HepG2 (cell line): ENCODE results near the gene SLC25A38. TPM values are rescaled to one million over a fixed set of nuclear protein-coding genes. Genes with fewer than 3 reads are reported as not detected.
A peak's percentile ranks its signal among the peaks of the same experiment; 100 is the strongest.

ENCODE experiments used
- ATAC-seq: fragments of 200-7000 bp; cut with Tn5 transposase; 3 replicates; pipeline ENCODE4 v1.9.1; 2020; ENCODE audit warnings: mild to moderate bottlenecking, moderate library complexity
- BruUV-seq: library from RNA; stranded (reverse); fragments of 400-500 nt; replicated peaks from 2 replicates; lab custom pipeline; 2021; lab: Mats Ljungman, UMichigan
- CTCF ChIA-PET: fragments of 300-600 bp; formaldehyde crosslinking; extraction: SDS; loops from one replicate; lab custom pipeline; 2021; ENCODE audit warnings: low total read pairs, inconsistent platforms, low intra/inter-chr PET ratio; lab: Yijun Ruan, JAX
- POLR2A ChIA-PET: fragments of 350-600 bp; sonication (Branson Sonifier 250); formaldehyde crosslinking; loops from one replicate; lab custom pipeline; 2020; ENCODE audit warnings: antibody characterized with exemption, inconsistent platforms; lab: Yijun Ruan, JAX
- DNase-seq: peaks from one replicate; pipeline ENCODE4 v3.0.0-alpha.2; 2015; ENCODE audit warnings: low spot score
- FAIRE-seq: peaks from 3 replicates; lab custom pipeline; 2011; peaks lifted over from hg19 to GRCh38; lab: Jason Lieb, UNC
- H2AFZ ChIP-seq: one replicate; pipeline ENCODE4 v1.6.1; 2011; ENCODE audit warnings: low read length, inconsistent platforms
- H3K27ac ChIP-seq: fragments of 300-600 bp; 3 replicates; pipeline ENCODE4 v1.8.0; 2011; ENCODE audit warnings: mixed run types, mild to moderate bottlenecking, mixed read lengths, low read length, inconsistent platforms; ENCODE audit not compliant: insufficient read depth; ENCODE audit errors: extremely low read length
- H3K27me3 ChIP-seq, 2 experiments: fragments of 200-600 bp in 1 of 2; 2 replicates in 1 of 2; 3 replicates in 1 of 2; pipeline versions ENCODE4 v1.6.0 to v1.8.0; 2011; ENCODE audit warnings: low read length in 2 of 2, mild to moderate bottlenecking in 2 of 2, moderate library complexity in 2 of 2, inconsistent platforms in 1 of 2; ENCODE audit not compliant: insufficient read depth in 2 of 2, control insufficient read depth in 1 of 2
- H3K36me3 ChIP-seq, 2 experiments: fragments of 200-600 bp in 1 of 2; replicated peaks in 1 of 2; 2 replicates in 1 of 2; 3 replicates in 1 of 2; pipeline versions ENCODE4 v1.5.1 to v1.8.0; 2011; ENCODE audit warnings: low read length in 2 of 2, inconsistent platforms in 1 of 2; ENCODE audit not compliant: insufficient read depth in 2 of 2, control insufficient read depth in 1 of 2
- H3K4me1 ChIP-seq: 2 replicates; pipeline ENCODE4 v1.5.1; 2012; ENCODE audit warnings: low read length, inconsistent platforms; ENCODE audit not compliant: insufficient read depth
- H3K4me2 ChIP-seq: 2 replicates; pipeline ENCODE4 v1.6.0; 2011; ENCODE audit warnings: low read depth, low read length, inconsistent platforms
- H3K4me3 ChIP-seq, 3 experiments: fragments of 200-600 bp in 1 of 3; sonication (generic), shearing (Covaris generic) in 1 of 3; replicated peaks in 1 of 3; 2 replicates each; pipeline ENCODE4 v1.5.1; 2011 to 2016; ENCODE audit warnings: low read length in 3 of 3, inconsistent platforms in 2 of 3, low read depth in 2 of 3, mild to moderate bottlenecking in 2 of 3, control low read depth in 1 of 3, mixed read lengths in 1 of 3; ENCODE audit not compliant: insufficient read depth in 1 of 3
- H3K79me2 ChIP-seq: one replicate; pipeline ENCODE4 v1.6.1; 2011; ENCODE audit warnings: low read length, inconsistent platforms; ENCODE audit not compliant: insufficient read depth
- H3K9ac ChIP-seq: 2 replicates; pipeline ENCODE4 v1.6.0; 2011; ENCODE audit warnings: mild to moderate bottlenecking, low read depth, low read length, inconsistent platforms; ENCODE audit not compliant: insufficient read depth
- H3K9me3 ChIP-seq: 2 replicates; pipeline ENCODE4 v1.5.1; 2012; ENCODE audit warnings: mild to moderate bottlenecking, low read length
- H4K20me1 ChIP-seq: 2 replicates; pipeline ENCODE4 v1.6.0; 2011; ENCODE audit warnings: inconsistent platforms, mild to moderate bottlenecking, low read length, moderate library complexity; ENCODE audit not compliant: insufficient read depth
- KDM3A ChIP-seq: IDR thresholded peaks from 2 replicates; pipeline ENCODE4 v1.6.1; 2018; ENCODE audit warnings: low read depth, missing compliant biosample characterization
- MTERF4 ChIP-seq: sonication (generic); formaldehyde crosslinking; IDR thresholded peaks from 2 replicates; pipeline ENCODE4 v1.8.0; 2023; ENCODE audit warnings: mild to moderate bottlenecking, missing genetic modification reagents
- MXD3 ChIP-seq: IDR thresholded peaks from 2 replicates; pipeline ENCODE4 v1.6.1; 2016; ENCODE audit warnings: mild to moderate bottlenecking, missing biosample characterization, missing genetic modification reagents
- NPAS2 ChIP-seq: sonication (generic); formaldehyde crosslinking; IDR thresholded peaks from 2 replicates; pipeline ENCODE4 v1.8.0; 2022; ENCODE audit warnings: mild to moderate bottlenecking, missing genetic modification reagents, borderline replicate concordance
- POGZ ChIP-seq: sonication (generic); formaldehyde crosslinking; IDR thresholded peaks from 2 replicates; pipeline ENCODE4 v1.4.0; 2020; ENCODE audit warnings: mild to moderate bottlenecking, missing genetic modification reagents
- SMYD3 ChIP-seq: sonication (generic); formaldehyde crosslinking; IDR thresholded peaks from 2 replicates; pipeline ENCODE4 v1.8.1; 2023; ENCODE audit warnings: mild to moderate bottlenecking, missing genetic modification reagents
- SRSF9 ChIP-seq: fragments of 200-400 bp; formaldehyde crosslinking; IDR thresholded peaks from 2 replicates; pipeline ENCODE4 v1.6.1; 2018; ENCODE audit warnings: borderline replicate concordance, mild to moderate bottlenecking, low read depth, low read length; ENCODE audit not compliant: insufficient read depth, poor library complexity, severe bottlenecking
- TCF7 ChIP-seq: sonication (generic); IDR thresholded peaks from 2 replicates; pipeline ENCODE4 v1.6.1; 2016; ENCODE audit warnings: antibody characterized with exemption, low read depth
- TCF7L2 ChIP-seq: IDR thresholded peaks from 2 replicates; pipeline ENCODE4 v1.6.1; 2011; ENCODE audit warnings: mild to moderate bottlenecking, low read depth, low read length, moderate library complexity
- ZNF10 ChIP-seq: sonication (generic); formaldehyde crosslinking; IDR thresholded peaks from 2 replicates; pipeline ENCODE4 v1.4.0; 2020; ENCODE audit warnings: mild to moderate bottlenecking, low read depth, missing genetic modification reagents, borderline replicate concordance
- ZNF282 ChIP-seq: fragments of 450-650 bp; IDR thresholded peaks from 2 replicates; pipeline ENCODE4 v1.6.1; 2018; ENCODE audit not compliant: partially characterized antibody
- ZNF44 ChIP-seq: sonication (generic); formaldehyde crosslinking; IDR thresholded peaks from 2 replicates; pipeline ENCODE4 v1.5.1; 2020; ENCODE audit warnings: mild to moderate bottlenecking, missing genetic modification reagents
- WGBS: methylation state at CpG from one replicate; pipeline ENCODE4 v1.1.6; 2017; ENCODE audit warnings: low lambda C conversion rate; 5-methylcytosine and 5-hydroxymethylcytosine counted together
- in situ Hi-C: cut with HindIII; loops from 2 replicates; pipeline ENCODE4 v1.10.0; 2017; ENCODE audit warnings: low pct_unique_long_range_greater_than_20kb; ENCODE audit not compliant: extremely low pct_ligation_motif_present
- intact Hi-C: fragments of 100-400 bp; cut with micrococcal nuclease; formaldehyde crosslinking; loops from one replicate; pipeline ENCODE4 v1.10.0; 2022; ENCODE audit not compliant: unreplicated experiment
- polyA plus RNA-seq, 8 experiments: library from polyadenylated mRNA; depleted of rRNA in 3 of 8; stranded (reverse) in 7 of 8; unstranded in 1 of 8; fragments of >200 nt; fragmentation: Illumina TruSeq in 4 of 8; extraction: Trizol in 4 of 8; gene quantifications; 2 replicates each; pipeline versions ENCODE4 v1.2.1 to v1.2.3, GENCODE V29; 2011 to 2016; ENCODE audit warnings: low read depth in 4 of 8, missing spikeins in 1 of 8, mixed read lengths in 1 of 8; ENCODE audit not compliant: insufficient read depth in 1 of 8
- total RNA-seq, 5 experiments: library from RNA; depleted of rRNA; stranded (reverse); fragments of >200 nt; fragmentation: Illumina TruSeq; extraction: Trizol; gene quantifications; 2 replicates each; pipeline ENCODE4 v1.2.3, GENCODE V29; 2016; ENCODE audit warnings: low read depth in 1 of 5
- TF ChIP-seq, protein P1 (sequence below): sonication (generic); formaldehyde crosslinking; IDR thresholded peaks from 2 replicates; pipeline ENCODE4 v1.4.0; 2020; ENCODE audit warnings: mild to moderate bottlenecking, missing genetic modification reagents
- TF ChIP-seq, protein P2 (sequence below): sonication (generic); formaldehyde crosslinking; IDR thresholded peaks from 2 replicates; pipeline ENCODE4 v1.4.0; 2020; ENCODE audit warnings: missing genetic modification reagents

Gene SLC25A38
- total and polyA plus RNA-seq, 2 of the 13 experiments (the other 11 are each of a cell fraction or from before 2014, with no cell fraction given), result 32.5 to 35.4 TPM

DNA sequence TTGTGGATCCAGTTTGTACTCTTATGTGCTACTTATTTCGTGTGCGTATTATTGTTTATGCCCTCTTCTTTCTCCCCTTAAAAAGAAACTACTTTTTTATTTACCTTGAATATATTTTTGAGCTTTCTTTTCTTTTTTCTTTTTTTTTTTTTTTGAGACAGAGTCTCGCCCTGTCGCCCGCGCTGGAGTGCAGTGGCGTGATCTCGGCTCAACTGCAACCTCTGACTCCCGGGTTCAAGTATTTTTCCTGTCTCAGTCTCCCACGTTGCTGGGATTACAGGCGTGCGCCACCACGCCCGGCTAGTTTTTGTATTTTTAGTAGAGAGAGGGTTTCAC is 1.5 kb downstream of the SLC25A38 start:
- Histone ChIP-seq H3K36me3 (peaks cover 0 to 8% of the 10 kb centered on the region in 2 experiments; a peak in 3 of 5 replicates), H2AFZ (no peak overlapping the region), H3K4me3 (peak overlapping the region; percentile 64 to 84 (median 65)), H3K9ac (peak overlapping the region; percentile 73), H3K27ac (peak overlapping the region; percentile 60), H3K27me3 (no peaks in the 10 kb centered on the region), H3K9me3 (no peaks in the 10 kb centered on the region), H4K20me1 (peaks cover 33% of the 10 kb centered on the region), H3K4me2 (peak overlapping the region; percentile 84), H3K79me2 (peaks cover 52% of the 10 kb centered on the region), H3K4me1 (peaks cover 43% of the 10 kb centered on the region)
- in situ Hi-C loops, result loop anchor here (10.0 kb wide), 1 partner anchor 200 kb away; no protein-coding TSS in a partner anchor
- ChIA-PET CTCF (no interaction called here), POLR2A (interaction anchor here (0.8 to 1.5 kb wide), 4 partner anchors 18 to 207 kb away, joined by 3 to 19 read pairs (median 4); partner anchors contain the start of gene RPSA)
- no peak for TF ChIP-seq SMYD3 (CRISPR knock-in tag)
- no peak for TF ChIP-seq TCF7L2
- TF ChIP-seq KDM3A (CRISPR knock-in tag), result no peak
- TF ChIP-seq MTERF4, result no peak
- TF ChIP-seq, protein P1, sequence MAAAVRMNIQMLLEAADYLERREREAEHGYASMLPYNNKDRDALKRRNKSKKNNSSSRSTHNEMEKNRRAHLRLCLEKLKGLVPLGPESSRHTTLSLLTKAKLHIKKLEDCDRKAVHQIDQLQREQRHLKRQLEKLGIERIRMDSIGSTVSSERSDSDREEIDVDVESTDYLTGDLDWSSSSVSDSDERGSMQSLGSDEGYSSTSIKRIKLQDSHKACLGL (CRISPR knock-in tag), result no peak
- TF ChIP-seq, protein P2, sequence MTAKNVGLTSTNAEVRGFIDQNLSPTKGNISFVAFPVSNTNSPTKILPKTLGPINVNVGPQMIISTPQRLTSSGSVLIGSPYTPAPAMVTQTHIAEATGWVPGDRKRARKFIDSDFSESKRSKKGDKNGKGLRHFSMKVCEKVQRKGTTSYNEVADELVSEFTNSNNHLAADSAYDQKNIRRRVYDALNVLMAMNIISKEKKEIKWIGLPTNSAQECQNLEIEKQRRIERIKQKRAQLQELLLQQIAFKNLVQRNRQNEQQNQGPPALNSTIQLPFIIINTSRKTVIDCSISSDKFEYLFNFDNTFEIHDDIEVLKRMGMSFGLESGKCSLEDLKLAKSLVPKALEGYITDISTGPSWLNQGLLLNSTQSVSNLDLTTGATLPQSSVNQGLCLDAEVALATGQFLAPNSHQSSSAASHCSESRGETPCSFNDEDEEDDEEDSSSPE, result no peak
- TF ChIP-seq SRSF9, result no peak
- TF ChIP-seq POGZ (CRISPR knock-in tag), result no peak
- TF ChIP-seq MXD3 (CRISPR knock-in tag), result no peak
- no peak for TF ChIP-seq ZNF44 (CRISPR knock-in tag)
- no peak for TF ChIP-seq TCF7
- TF ChIP-seq ZNF10 (CRISPR knock-in tag), result no peak
- TF ChIP-seq NPAS2 (CRISPR knock-in tag), result no peak
- no peak for TF ChIP-seq ZNF282
- no TSS peak for BruUV-seq
- DNase-seq, result no peak
- intact Hi-C loops, result loop anchor here (2.0 kb wide), 1 partner anchor 22 kb away; the partner anchor contains the start of gene RPSA
- ATAC-seq, result no peak
- WGBS, result 67% methylated on average over 14 of the region's 14 CpGs
- FAIRE-seq, result no peak
